Stimulated activated CD4-positive, alpha-beta T cell treated with anti-CD3 and anti-CD28 coated beads, Interleukin-4, amount 100 ng/mL, for 24 hours (primary cell): ENCODE data around the gene KMO.

Source experiments
- DNase-seq: peaks from one replicate; pipeline ENCODE4 v3.0.0-alpha.2; 2020

KMO gene

GRCh38 chr1:241542199-241542907 lies 10.2 kb downstream of the KMO start:
- DNase-seq, result no peak

- no peak for DNase-seq
Measured at GRCh38 chr1:241548008-241548407, 15.8 kb downstream of the KMO start.

- DNase-seq, result no peak
Measured at GRCh38 chr1:241550318-241550717, 18.1 kb downstream of the KMO start.

- DNase-seq, result peak; percentile 57
Measured at GRCh38 chr1:241551759-241552638, 19.8 kb downstream of the KMO start.

GRCh38 chr1:241553886-241554592 lies 21.9 kb downstream of the KMO start:
- no peak for DNase-seq

- no peak for DNase-seq
Measured at GRCh38 chr1:241555526-241555925, 23.3 kb downstream of the KMO start.

GRCh38 chr1:241557031-241557430 lies 24.9 kb downstream of the KMO start:
- no peak for DNase-seq

GRCh38 chr1:241557551-241558193 lies 25.5 kb downstream of the KMO start:
- no peak for DNase-seq

- no peak for DNase-seq
Measured at GRCh38 chr1:241560146-241560848, 28.1 kb downstream of the KMO start.

- DNase-seq, result no peak
Measured at GRCh38 chr1:241560849-241561187, 28.6 kb downstream of the KMO start.

GRCh38 chr1:241569848-241570247 lies 37.7 kb downstream of the KMO start:
- DNase-seq, result no peak

GRCh38 chr1:241574154-241574553 lies 42.0 kb downstream of the KMO start:
- no peak for DNase-seq

GRCh38 chr1:241579434-241579833 lies 47.3 kb downstream of the KMO start:
- no peak for DNase-seq

GRCh38 chr1:241582921-241583321 lies 50.7 kb downstream of the KMO start:
- DNase-seq, result no peak

- DNase-seq, result no peak
Measured at GRCh38 chr1:241586905-241587512, 54.8 kb downstream of the KMO start.

GRCh38 chr1:241589521-241589920 lies 57.3 kb downstream of the KMO start:
- no peak for DNase-seq

- DNase-seq, result no peak
Measured at GRCh38 chr1:241590719-241591118, 58.5 kb downstream of the KMO start.

- DNase-seq, result no peak
Measured at GRCh38 chr1:241591317-241591716, 59.1 kb downstream of the KMO start.

- DNase-seq, result no peak
Measured at GRCh38 chr1:241591736-241592135, 59.6 kb downstream of the KMO start.

GRCh38 chr1:241592273-241592958 lies 60.2 kb downstream of the KMO start:
- DNase-seq, result no peak

- DNase-seq, result no peak
Measured at GRCh38 chr1:241593186-241593585, 61.0 kb downstream of the KMO start.

- DNase-seq, result no peak
Measured at GRCh38 chr1:241596633-241597032, 64.5 kb downstream of the KMO start.
